Panc1 (cell line): ENCODE results near the gene CDC45. TPM values are rescaled to one million over a fixed set of nuclear protein-coding genes. Genes with fewer than 3 reads are reported as not detected.

Experiments used
- ATAC-seq: fragments of 200-7000 bp; cut with Tn5 transposase; 2 replicates; pipeline ENCODE4 v1.9.1; 2020; ENCODE audit warnings: mild to moderate bottlenecking, moderate library complexity
- BruUV-seq: library from RNA; stranded (reverse); fragments of 400-500 nt; replicated peaks from 2 replicates; lab custom pipeline; 2021; lab: Mats Ljungman, UMichigan
- CTCF ChIA-PET: fragments of 300-600 bp; sonication (Branson Sonifier 250); formaldehyde crosslinking; loops from one replicate; lab custom pipeline; 2022; ENCODE audit warnings: antibody characterized with exemption; lab: Charles Lee
- POLR2A ChIA-PET: fragments of 300-600 bp; sonication (Branson Sonifier 250); formaldehyde crosslinking; loops from one replicate; lab custom pipeline; 2022; ENCODE audit warnings: antibody characterized with exemption; lab: Charles Lee
- DNase-seq: peaks from one replicate; pipeline ENCODE4 v3.0.0-alpha.2; 2010; ENCODE audit warnings: low read depth, low spot score
- H3K27ac ChIP-seq: 2 replicates; pipeline ENCODE4 v1.5.1; 2011; ENCODE audit warnings: mild to moderate bottlenecking, low read length, inconsistent platforms
- H3K27me3 ChIP-seq: fragments of 200-500 bp; sonication (Bioruptor generic); 2 replicates; pipeline ENCODE4 v1.6.0; 2014; ENCODE audit warnings: low read length, inconsistent platforms; ENCODE audit not compliant: control insufficient read depth, insufficient read depth
- H3K36me3 ChIP-seq: fragments of 200-500 bp; sonication (Bioruptor generic); 2 replicates; pipeline ENCODE4 v1.5.1; 2014; ENCODE audit warnings: inconsistent platforms, mild to moderate bottlenecking, low read length, moderate library complexity; ENCODE audit not compliant: control insufficient read depth, insufficient read depth
- H3K4me1 ChIP-seq: 2 replicates; pipeline ENCODE4 v1.5.1; 2011; ENCODE audit warnings: inconsistent platforms, mild to moderate bottlenecking, low read length, moderate library complexity; ENCODE audit not compliant: control insufficient read depth, insufficient read depth
- H3K4me3 ChIP-seq, 2 experiments: 2 replicates each; pipeline ENCODE4 v1.5.1; 2011 to 2012; ENCODE audit warnings: low read depth in 2 of 2, low read length in 2 of 2, mild to moderate bottlenecking in 2 of 2, inconsistent platforms in 1 of 2, moderate library complexity in 1 of 2
- H3K9me3 ChIP-seq: fragments of 200-500 bp; sonication (Bioruptor generic); 2 replicates; pipeline ENCODE4 v1.5.1; 2014; ENCODE audit warnings: low read depth, mild to moderate bottlenecking, inconsistent platforms, low read length, moderate library complexity; ENCODE audit not compliant: control insufficient read depth, insufficient read depth
- CTCF ChIP-seq: fragments of 450-650 bp; IDR thresholded peaks from 2 replicates; pipeline ENCODE4 v1.5.1; 2017; ENCODE audit warnings: mild to moderate bottlenecking
- POLR2AphosphoS5 ChIP-seq: IDR thresholded peaks from 2 replicates; pipeline ENCODE4 v1.6.1; 2012; ENCODE audit warnings: mild to moderate bottlenecking, low read depth, low read length, moderate library complexity
- REST ChIP-seq, 2 experiments: IDR thresholded peaks; 2 replicates each; pipeline ENCODE4 v1.6.1; 2011 to 2012; ENCODE audit warnings: low read depth in 2 of 2, control low read depth in 1 of 2, low read length in 1 of 2, mild to moderate bottlenecking in 1 of 2, moderate library complexity in 1 of 2; ENCODE audit not compliant: insufficient read depth in 1 of 2
- SIN3A ChIP-seq: IDR thresholded peaks from 2 replicates; pipeline ENCODE4 v1.6.1; 2012; ENCODE audit warnings: low read depth, mild to moderate bottlenecking, low read length, moderate library complexity, borderline replicate concordance; ENCODE audit not compliant: insufficient read depth
- TCF7L2 ChIP-seq: IDR thresholded peaks from 2 replicates; pipeline ENCODE4 v1.6.1; 2011; ENCODE audit warnings: mild to moderate bottlenecking, low read depth, low read length, inconsistent platforms
- in situ Hi-C: cut with HindIII; loops from 2 replicates; pipeline ENCODE4 v1.10.0; 2016; ENCODE audit warnings: low sequenced_read_pairs, low pct_unique_long_range_greater_than_20kb
- intact Hi-C: fragments of 100-400 bp; cut with micrococcal nuclease; formaldehyde crosslinking; loops from one replicate; pipeline ENCODE4 v1.10.0; 2022; ENCODE audit not compliant: unreplicated experiment
- total RNA-seq: library from RNA; stranded (reverse); gene quantifications from one replicate; pipeline ENCODE4 v1.2.1, GENCODE V29; 2021; ENCODE audit not compliant: unreplicated experiment

CDC45 gene
- total RNA-seq, 1 experiment from 2014 or later = 26.1 TPM

GRCh38 chr22:19448739-19449421 lies 30.8 kb upstream of the CDC45 start:
- Histone ChIP-seq H3K4me1 (peaks cover 16% of the 10 kb centered on the region; the same call in 1 of the 2 replicates), H3K27me3 (no peaks in the 10 kb centered on the region), H3K36me3 (no peaks in the 10 kb centered on the region; the same call in 1 of the 2 replicates), H3K27ac (no peak overlapping the region; the same call in 1 of the 2 replicates), H3K9me3 (no peaks in the 10 kb centered on the region), H3K4me3 (no peak overlapping the region; a peak in 1 of 4 replicates)
- no peak for TF ChIP-seq POLR2AphosphoS5
- TF ChIP-seq REST (IDR thresholded peaks at IDR 0.05; ENCODE audit: insufficient read depth in 1 of 2, low read depth in 2 of 2, low read length in 1 of 2) = no peak
- no peak for TF ChIP-seq CTCF
- no peak for TF ChIP-seq TCF7L2
- TF ChIP-seq SIN3A = no peak
- POLR2A ChIA-PET = no interaction called here
- intact Hi-C loops (no loop called here), in situ Hi-C loops (no loop called here)
- no TSS peak for BruUV-seq
- no peak for DNase-seq
- CTCF ChIA-PET = no interaction called here
- ATAC-seq = no peak

GRCh38 chr22:19449422-19449767 lies 30.3 kb upstream of the CDC45 start:
- BruUV-seq = no TSS peak
- intact Hi-C loops = no loop called here

More at GRCh38 chr22:19449422-19449767, 30.3 kb upstream of the CDC45 start:
- Histone ChIP-seq H3K4me3 (no peak overlapping the region), H3K27ac (no peak overlapping the region), H3K4me1 (peaks cover 16% of the 10 kb centered on the region; the same call in 1 of the 2 replicates), H3K36me3 (no peaks in the 10 kb centered on the region; the same call in 1 of the 2 replicates), H3K9me3 (no peaks in the 10 kb centered on the region), H3K27me3 (no peaks in the 10 kb centered on the region)
- TF ChIP-seq CTCF = no peak
- TF ChIP-seq SIN3A = no peak
- TF ChIP-seq TCF7L2 = no peak
- TF ChIP-seq POLR2AphosphoS5 = no peak
- TF ChIP-seq REST (IDR thresholded peaks at IDR 0.05; ENCODE audit: insufficient read depth in 1 of 2, low read depth in 2 of 2, low read length in 1 of 2) = no peak
- DNase-seq = no peak
- ChIA-PET POLR2A (no interaction called here), CTCF (no interaction called here)
- in situ Hi-C loops = no loop called here
- no peak for ATAC-seq
